K562 (cell line): ENCODE data around the gene RMP24.
A peak's percentile ranks its signal among the peaks of the same experiment; 100 is the strongest.

Source experiments
- CEBPG ChIP-seq, 3 experiments: fragments of 200-800 bp in 1 of 3; sonication (Bioruptor generic) in 1 of 3; sonication (generic) in 1 of 3; formaldehyde crosslinking in 1 of 3; IDR thresholded peaks in 2 of 3; conservative IDR thresholded peaks in 1 of 3; 2 replicates each; pipeline versions ENCODE4 v1.6.1 to v1.8.0; 2016 to 2022; ENCODE audit warnings: missing compliant biosample characterization in 2 of 3, missing genetic modification characterization in 2 of 3, mild to moderate bottlenecking in 1 of 3, missing genetic modification reagents in 1 of 3
- CREM ChIP-seq: IDR thresholded peaks from 2 replicates; pipeline ENCODE4 v1.6.1; 2014; ENCODE audit warnings: antibody characterized with exemption, low read depth
- ELF1 ChIP-seq: fragments of 200-800 bp; sonication (Bioruptor generic); IDR thresholded peaks from 2 replicates; pipeline ENCODE4 v1.6.1; 2016; ENCODE audit warnings: missing genetic modification characterization, missing compliant biosample characterization
- EP300 ChIP-seq: IDR thresholded peaks from 2 replicates; pipeline ENCODE4 v1.6.1; 2012; ENCODE audit warnings: low read length, improper control_type of control experiment
- HOXB6 ChIP-seq: fragments of 250-450 bp; sonication (Bioruptor Pico); IDR thresholded peaks from 2 replicates; pipeline ENCODE4 v1.5.1; 2022; ENCODE audit warnings: mild to moderate bottlenecking, borderline replicate concordance
- PHF20 ChIP-seq: fragments of 450-650 bp; IDR thresholded peaks from 2 replicates; pipeline ENCODE4 v1.6.1; 2018; ENCODE audit not compliant: partially characterized antibody
- POLR2AphosphoS2 ChIP-seq: IDR thresholded peaks from 2 replicates; pipeline ENCODE4 v1.6.1; 2012; ENCODE audit warnings: low read length, improper control_type of control experiment
- POLR3A ChIP-seq: IDR thresholded peaks from 2 replicates; pipeline ENCODE4 v1.6.1; 2011; ENCODE audit warnings: borderline replicate concordance, mild to moderate bottlenecking, moderate library complexity; ENCODE audit not compliant: insufficient read length, insufficient read depth; ENCODE audit errors: extremely low read depth
- SMAD2 ChIP-seq: fragments of 150-350 bp; IDR thresholded peaks from 2 replicates; pipeline ENCODE4 v1.6.1; 2014; ENCODE audit warnings: low read depth, mild to moderate bottlenecking, low read length
- U2AF1 ChIP-seq: fragments of 200-400 bp; formaldehyde crosslinking; optimal IDR thresholded peaks from 2 replicates; pipeline ENCODE3; 2017; ENCODE audit warnings: mild to moderate bottlenecking, low read depth, low read length, moderate library complexity
- ZC3H11A ChIP-seq: IDR thresholded peaks from 2 replicates; pipeline ENCODE4 v1.6.1; 2012; ENCODE audit warnings: low read depth, low read length, improper control_type of control experiment
- ZC3H8 ChIP-seq: fragments of 450-650 bp; IDR thresholded peaks from 2 replicates; pipeline ENCODE4 v1.6.1; 2017
- ZNF551 ChIP-seq: fragments of 250-450 bp; sonication (Bioruptor Pico); IDR thresholded peaks from 2 replicates; pipeline ENCODE4 v1.5.0; 2021; ENCODE audit warnings: mild to moderate bottlenecking, moderate library complexity
- TF ChIP-seq, protein P1 (sequence below): fragments of 450-650 bp; IDR thresholded peaks from 2 replicates; pipeline ENCODE4 v1.6.1; 2017; ENCODE audit warnings: mild to moderate bottlenecking, moderate library complexity
- TF ChIP-seq, protein P2 (sequence below): sonication (generic); formaldehyde crosslinking; IDR thresholded peaks from 2 replicates; pipeline ENCODE4 v1.8.0; 2023; ENCODE audit warnings: missing genetic modification reagents, mild to moderate bottlenecking, borderline replicate concordance
- TF ChIP-seq, protein P3 (sequence below), 2 experiments: IDR thresholded peaks; 2 replicates each; pipeline ENCODE4 v1.6.1; 2011; ENCODE audit warnings: borderline replicate concordance in 1 of 2, control low read depth in 1 of 2, low read depth in 1 of 2, low read length in 1 of 2, mild to moderate bottlenecking in 1 of 2, mixed read lengths in 1 of 2, moderate library complexity in 1 of 2; ENCODE audit not compliant: insufficient read depth in 1 of 2, insufficient read length in 1 of 2, poor library complexity in 1 of 2, severe bottlenecking in 1 of 2; ENCODE audit errors: extremely low read depth in 1 of 2
- TF ChIP-seq, protein P4 (sequence below): fragments of 200-400 bp; formaldehyde crosslinking; IDR thresholded peaks from 2 replicates; pipeline ENCODE4 v1.6.1; 2017; ENCODE audit warnings: mild to moderate bottlenecking, low read depth, low read length, moderate library complexity

The RMP24 gene

DNA sequence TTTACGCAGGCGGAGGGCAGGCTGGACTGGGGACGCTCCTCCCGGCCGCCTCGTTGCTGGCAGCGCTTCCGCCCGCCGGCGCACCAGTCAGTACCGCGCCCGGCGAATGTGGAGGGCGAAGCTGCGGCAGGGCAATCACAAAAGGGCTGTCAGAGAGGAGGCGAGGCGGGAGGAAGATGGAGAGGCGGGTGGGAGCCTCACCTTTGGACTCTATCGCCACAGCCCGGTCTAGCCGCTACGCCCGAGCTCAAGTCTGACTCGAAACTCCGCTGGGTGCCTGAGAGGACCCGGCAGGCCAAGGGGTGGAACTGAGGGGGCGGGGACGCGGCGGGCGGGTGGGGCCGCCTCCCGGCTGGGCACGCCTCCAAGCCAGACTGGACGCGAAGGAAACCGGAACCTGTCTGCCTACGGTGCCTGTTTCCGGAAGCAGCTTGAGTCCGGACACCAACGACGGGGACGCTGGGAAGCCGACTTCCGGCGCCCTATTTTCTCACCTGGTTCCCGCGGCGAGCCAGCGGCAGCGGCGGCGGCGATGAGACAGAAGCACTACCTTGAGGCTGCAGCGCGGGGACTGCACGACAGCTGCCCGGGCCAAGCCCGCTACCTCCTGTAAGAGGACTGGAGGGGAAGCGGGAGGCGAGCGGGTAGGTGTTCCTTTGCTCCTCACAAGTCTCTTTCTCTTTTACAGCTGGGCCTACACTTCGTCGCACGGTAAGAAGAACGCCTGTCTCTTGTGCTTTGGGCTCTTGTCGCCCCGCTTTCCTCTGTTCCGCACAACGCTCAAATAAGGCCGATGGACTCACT is at the start of gene RMP24 (continued):
- no peak for TF ChIP-seq POLR2AphosphoS2
- no peak for TF ChIP-seq SMAD2
- TF ChIP-seq, protein P1, sequence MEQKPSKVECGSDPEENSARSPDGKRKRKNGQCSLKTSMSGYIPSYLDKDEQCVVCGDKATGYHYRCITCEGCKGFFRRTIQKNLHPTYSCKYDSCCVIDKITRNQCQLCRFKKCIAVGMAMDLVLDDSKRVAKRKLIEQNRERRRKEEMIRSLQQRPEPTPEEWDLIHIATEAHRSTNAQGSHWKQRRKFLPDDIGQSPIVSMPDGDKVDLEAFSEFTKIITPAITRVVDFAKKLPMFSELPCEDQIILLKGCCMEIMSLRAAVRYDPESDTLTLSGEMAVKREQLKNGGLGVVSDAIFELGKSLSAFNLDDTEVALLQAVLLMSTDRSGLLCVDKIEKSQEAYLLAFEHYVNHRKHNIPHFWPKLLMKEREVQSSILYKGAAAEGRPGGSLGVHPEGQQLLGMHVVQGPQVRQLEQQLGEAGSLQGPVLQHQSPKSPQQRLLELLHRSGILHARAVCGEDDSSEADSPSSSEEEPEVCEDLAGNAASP, result no peak
- peak; percentile 97 for TF ChIP-seq ZC3H11A
- TF ChIP-seq, protein P2, sequence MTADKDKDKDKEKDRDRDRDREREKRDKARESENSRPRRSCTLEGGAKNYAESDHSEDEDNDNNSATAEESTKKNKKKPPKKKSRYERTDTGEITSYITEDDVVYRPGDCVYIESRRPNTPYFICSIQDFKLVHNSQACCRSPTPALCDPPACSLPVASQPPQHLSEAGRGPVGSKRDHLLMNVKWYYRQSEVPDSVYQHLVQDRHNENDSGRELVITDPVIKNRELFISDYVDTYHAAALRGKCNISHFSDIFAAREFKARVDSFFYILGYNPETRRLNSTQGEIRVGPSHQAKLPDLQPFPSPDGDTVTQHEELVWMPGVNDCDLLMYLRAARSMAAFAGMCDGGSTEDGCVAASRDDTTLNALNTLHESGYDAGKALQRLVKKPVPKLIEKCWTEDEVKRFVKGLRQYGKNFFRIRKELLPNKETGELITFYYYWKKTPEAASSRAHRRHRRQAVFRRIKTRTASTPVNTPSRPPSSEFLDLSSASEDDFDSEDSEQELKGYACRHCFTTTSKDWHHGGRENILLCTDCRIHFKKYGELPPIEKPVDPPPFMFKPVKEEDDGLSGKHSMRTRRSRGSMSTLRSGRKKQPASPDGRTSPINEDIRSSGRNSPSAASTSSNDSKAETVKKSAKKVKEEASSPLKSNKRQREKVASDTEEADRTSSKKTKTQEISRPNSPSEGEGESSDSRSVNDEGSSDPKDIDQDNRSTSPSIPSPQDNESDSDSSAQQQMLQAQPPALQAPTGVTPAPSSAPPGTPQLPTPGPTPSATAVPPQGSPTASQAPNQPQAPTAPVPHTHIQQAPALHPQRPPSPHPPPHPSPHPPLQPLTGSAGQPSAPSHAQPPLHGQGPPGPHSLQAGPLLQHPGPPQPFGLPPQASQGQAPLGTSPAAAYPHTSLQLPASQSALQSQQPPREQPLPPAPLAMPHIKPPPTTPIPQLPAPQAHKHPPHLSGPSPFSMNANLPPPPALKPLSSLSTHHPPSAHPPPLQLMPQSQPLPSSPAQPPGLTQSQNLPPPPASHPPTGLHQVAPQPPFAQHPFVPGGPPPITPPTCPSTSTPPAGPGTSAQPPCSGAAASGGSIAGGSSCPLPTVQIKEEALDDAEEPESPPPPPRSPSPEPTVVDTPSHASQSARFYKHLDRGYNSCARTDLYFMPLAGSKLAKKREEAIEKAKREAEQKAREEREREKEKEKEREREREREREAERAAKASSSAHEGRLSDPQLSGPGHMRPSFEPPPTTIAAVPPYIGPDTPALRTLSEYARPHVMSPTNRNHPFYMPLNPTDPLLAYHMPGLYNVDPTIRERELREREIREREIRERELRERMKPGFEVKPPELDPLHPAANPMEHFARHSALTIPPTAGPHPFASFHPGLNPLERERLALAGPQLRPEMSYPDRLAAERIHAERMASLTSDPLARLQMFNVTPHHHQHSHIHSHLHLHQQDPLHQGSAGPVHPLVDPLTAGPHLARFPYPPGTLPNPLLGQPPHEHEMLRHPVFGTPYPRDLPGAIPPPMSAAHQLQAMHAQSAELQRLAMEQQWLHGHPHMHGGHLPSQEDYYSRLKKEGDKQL (CRISPR knock-in tag), result no peak
- no peak for TF ChIP-seq ZC3H8
- TF ChIP-seq ZNF551, result no peak
- TF ChIP-seq, protein P3, sequence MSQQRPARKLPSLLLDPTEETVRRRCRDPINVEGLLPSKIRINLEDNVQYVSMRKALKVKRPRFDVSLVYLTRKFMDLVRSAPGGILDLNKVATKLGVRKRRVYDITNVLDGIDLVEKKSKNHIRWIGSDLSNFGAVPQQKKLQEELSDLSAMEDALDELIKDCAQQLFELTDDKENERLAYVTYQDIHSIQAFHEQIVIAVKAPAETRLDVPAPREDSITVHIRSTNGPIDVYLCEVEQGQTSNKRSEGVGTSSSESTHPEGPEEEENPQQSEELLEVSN (IDR thresholded peaks at IDR 0.05; ENCODE audit: borderline replicate concordance in 1 of 2, extremely low read depth in 1 of 2, insufficient read depth in 1 of 2, insufficient read length in 1 of 2, low read depth in 1 of 2, low read length in 1 of 2, poor library complexity in 1 of 2, severe bottlenecking in 1 of 2), result peak in 1 of 2 experiments; percentile 75
- peak; percentile 64 for TF ChIP-seq EP300
- TF ChIP-seq HOXB6 (CRISPR knock-in tag), result no peak
- peak; percentile 93 for TF ChIP-seq CREM
- peak; percentile 96 for TF ChIP-seq PHF20
- TF ChIP-seq POLR3A, result no peak
- TF ChIP-seq CEBPG (CRISPR knock-in tag; IDR thresholded peaks at IDR 0.05), result no peak
- TF ChIP-seq CEBPG (tag; conservative IDR thresholded peaks at IDR 0.05 in 1 of 2, IDR thresholded peaks at IDR 0.05 in 1 of 2), result no peak
- no peak for TF ChIP-seq U2AF1
- TF ChIP-seq ELF1 (tag), result peak; percentile 63
- TF ChIP-seq, protein P4, sequence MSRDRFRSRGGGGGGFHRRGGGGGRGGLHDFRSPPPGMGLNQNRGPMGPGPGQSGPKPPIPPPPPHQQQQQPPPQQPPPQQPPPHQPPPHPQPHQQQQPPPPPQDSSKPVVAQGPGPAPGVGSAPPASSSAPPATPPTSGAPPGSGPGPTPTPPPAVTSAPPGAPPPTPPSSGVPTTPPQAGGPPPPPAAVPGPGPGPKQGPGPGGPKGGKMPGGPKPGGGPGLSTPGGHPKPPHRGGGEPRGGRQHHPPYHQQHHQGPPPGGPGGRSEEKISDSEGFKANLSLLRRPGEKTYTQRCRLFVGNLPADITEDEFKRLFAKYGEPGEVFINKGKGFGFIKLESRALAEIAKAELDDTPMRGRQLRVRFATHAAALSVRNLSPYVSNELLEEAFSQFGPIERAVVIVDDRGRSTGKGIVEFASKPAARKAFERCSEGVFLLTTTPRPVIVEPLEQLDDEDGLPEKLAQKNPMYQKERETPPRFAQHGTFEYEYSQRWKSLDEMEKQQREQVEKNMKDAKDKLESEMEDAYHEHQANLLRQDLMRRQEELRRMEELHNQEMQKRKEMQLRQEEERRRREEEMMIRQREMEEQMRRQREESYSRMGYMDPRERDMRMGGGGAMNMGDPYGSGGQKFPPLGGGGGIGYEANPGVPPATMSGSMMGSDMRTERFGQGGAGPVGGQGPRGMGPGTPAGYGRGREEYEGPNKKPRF, result no peak
